ENCODE data around the gene TBC1D22A. TPM values are rescaled to one million over a fixed set of nuclear protein-coding genes. Genes with fewer than 3 reads are reported as not detected.

The TBC1D22A gene
- total and polyA plus RNA-seq, 9 of the 15 experiments (the other 6 are each of a cell fraction or from before 2014, with no cell fraction given): 0.20 to 11.5 (median 5.2) TPM

GRCh38 chr22:47046411-47047065 is 284.1 kb downstream of the TBC1D22A start:
- H3K4me1 ChIP-seq (replicated peaks in 1 of 2; ENCODE audit: control insufficient read depth in 2 of 2, insufficient read depth in 2 of 2, low read length in 2 of 2): peaks cover 0 to 28% of the 10 kb centered on the region in 2 experiments; a peak in 2 of 5 replicates
- no peak for FAIRE-seq

More at GRCh38 chr22:47046411-47047065, 284.1 kb downstream of the TBC1D22A start:
- no peaks in the 10 kb centered on the region for H3K9me1 ChIP-seq (ENCODE audit: control insufficient read depth, insufficient read depth, low read length)
- in situ Hi-C loops (cut with MboI): no loop called here
- H3K27me3 ChIP-seq (ENCODE audit: control insufficient read depth in 2 of 2, insufficient read depth in 2 of 2, low read length in 2 of 2): no peaks in the 10 kb centered on the region
- no peak overlapping the region for H3K4me3 ChIP-seq
- ATAC-seq (no peak), DNase-seq (ENCODE audit: extremely low read depth in 1 of 4, low spot score in 3 of 4) (no peak)
- intact Hi-C loops (cut with micrococcal nuclease): no loop called here
- H3K79me2 ChIP-seq (ENCODE audit: control insufficient read depth, insufficient read depth, low read length): no peaks in the 10 kb centered on the region
- H3K36me3 ChIP-seq (ENCODE audit: control insufficient read depth, insufficient read depth, low read length): no peaks in the 10 kb centered on the region
- ChIA-PET CTCF (ENCODE audit: low intra/inter-chr PET ratio) (no interaction called here), POLR2A (no interaction called here)
- no TSS peak for BruUV-seq (replicated peaks)
- no peak overlapping the region for H3K27ac ChIP-seq (ENCODE audit: extremely low read depth, low read depth, low read length)
- 85% methylated on average over 9 of the region's 10 CpGs for WGBS (ENCODE audit: insufficient coverage, low coverage, missing lambda C conversion rate)
- H2AFZ ChIP-seq (ENCODE audit: low read depth, low read length): no peak overlapping the region
- H3K4me2 ChIP-seq (ENCODE audit: insufficient read depth, low read length): no peak overlapping the region
- no peak overlapping the region; a peak in 1 of 4 replicates for H3K9ac ChIP-seq (ENCODE audit: insufficient read depth in 1 of 2, low read depth in 2 of 2, low read length in 2 of 2)
- 0 out of 2 replicates have a peak, but pooled peaks cover 2% of the 10 kb centered on the region for H4K20me1 ChIP-seq (replicated peaks; ENCODE audit: control insufficient read depth, insufficient read depth, low read length)
- no peaks in the 10 kb centered on the region for H3K9me3 ChIP-seq (replicated peaks; ENCODE audit: control insufficient read depth, insufficient read depth, low read depth, low read length)
- TF ChIP-seq ZNF79 (CRISPR knock-in tag; IDR thresholded peaks at IDR 0.05; ENCODE audit: low read depth) (no peak), ZNF395 (CRISPR knock-in tag; IDR thresholded peaks at IDR 0.05) (no peak), GATAD2A (IDR thresholded peaks at IDR 0.05) (no peak), SIN3B (IDR thresholded peaks at IDR 0.05; ENCODE audit: low read depth) (no peak), MLLT1 (IDR thresholded peaks at IDR 0.05) (no peak), ZNF311 (CRISPR knock-in tag; IDR thresholded peaks at IDR 0.05) (no peak), MYC (IDR thresholded peaks at IDR 0.05; ENCODE audit: low read depth, low read length) (no peak), MYC (CRISPR knock-in tag; IDR thresholded peaks at IDR 0.05; ENCODE audit: borderline replicate concordance, low read depth) (no peak), FOXJ3 (CRISPR knock-in tag; IDR thresholded peaks at IDR 0.05) (no peak), FOXM1 (IDR thresholded peaks at IDR 0.05; ENCODE audit: low read depth) (no peak), FOXM1 (CRISPR knock-in tag; IDR thresholded peaks at IDR 0.05; ENCODE audit: low read depth) (no peak), RFX7 (CRISPR knock-in tag; IDR thresholded peaks at IDR 0.05) (no peak), EWSR1 (IDR thresholded peaks at IDR 0.05; ENCODE audit: borderline replicate concordance, low read depth, partially characterized antibody) (no peak), ZNF551 (CRISPR knock-in tag; IDR thresholded peaks at IDR 0.05) (no peak), GATAD2B (IDR thresholded peaks at IDR 0.05; ENCODE audit: borderline replicate concordance) (no peak), ZNF408 (CRISPR knock-in tag; IDR thresholded peaks at IDR 0.05; ENCODE audit: low read depth) (no peak), NCOR1 (IDR thresholded peaks at IDR 0.05) (no peak), NFATC3 (IDR thresholded peaks at IDR 0.05) (no peak), GABPA (tag; conservative IDR thresholded peaks at IDR 0.05; ENCODE audit: low read depth) (no peak), ZC3H8 (IDR thresholded peaks at IDR 0.05) (no peak), CREB1 (IDR thresholded peaks at IDR 0.05) (no peak), CREB1 (CRISPR knock-in tag; IDR thresholded peaks at IDR 0.05) (no peak)

Measured in K562 (cell line).